Gastroesophageal sphincter (tissue), 3 donors: ENCODE data around the gene CEBPZ.
A peak's percentile ranks its signal among the peaks of the same experiment; 100 is the strongest.

Experiments used
- POLR2A ChIP-seq, 2 donors: fragments of 450-650 bp; IDR thresholded peaks; one replicate each; pipeline ENCODE4 v1.6.1; 2017; ENCODE audit warnings: antibody characterized with exemption in 2 of 2, mild to moderate bottlenecking in 2 of 2, moderate library complexity in 1 of 2
- TF ChIP-seq, protein P1 (sequence below), 4 experiments: fragments of 200-600 bp in 2 of 4; fragments of 450-650 bp in 2 of 4; sonication (generic) in 1 of 4; IDR thresholded peaks; one replicate each; pipeline ENCODE4 v1.5.1; 2017 to 2019; ENCODE audit warnings: antibody characterized with exemption in 4 of 4, mild to moderate bottlenecking in 2 of 4, moderate library complexity in 2 of 4

DNA sequence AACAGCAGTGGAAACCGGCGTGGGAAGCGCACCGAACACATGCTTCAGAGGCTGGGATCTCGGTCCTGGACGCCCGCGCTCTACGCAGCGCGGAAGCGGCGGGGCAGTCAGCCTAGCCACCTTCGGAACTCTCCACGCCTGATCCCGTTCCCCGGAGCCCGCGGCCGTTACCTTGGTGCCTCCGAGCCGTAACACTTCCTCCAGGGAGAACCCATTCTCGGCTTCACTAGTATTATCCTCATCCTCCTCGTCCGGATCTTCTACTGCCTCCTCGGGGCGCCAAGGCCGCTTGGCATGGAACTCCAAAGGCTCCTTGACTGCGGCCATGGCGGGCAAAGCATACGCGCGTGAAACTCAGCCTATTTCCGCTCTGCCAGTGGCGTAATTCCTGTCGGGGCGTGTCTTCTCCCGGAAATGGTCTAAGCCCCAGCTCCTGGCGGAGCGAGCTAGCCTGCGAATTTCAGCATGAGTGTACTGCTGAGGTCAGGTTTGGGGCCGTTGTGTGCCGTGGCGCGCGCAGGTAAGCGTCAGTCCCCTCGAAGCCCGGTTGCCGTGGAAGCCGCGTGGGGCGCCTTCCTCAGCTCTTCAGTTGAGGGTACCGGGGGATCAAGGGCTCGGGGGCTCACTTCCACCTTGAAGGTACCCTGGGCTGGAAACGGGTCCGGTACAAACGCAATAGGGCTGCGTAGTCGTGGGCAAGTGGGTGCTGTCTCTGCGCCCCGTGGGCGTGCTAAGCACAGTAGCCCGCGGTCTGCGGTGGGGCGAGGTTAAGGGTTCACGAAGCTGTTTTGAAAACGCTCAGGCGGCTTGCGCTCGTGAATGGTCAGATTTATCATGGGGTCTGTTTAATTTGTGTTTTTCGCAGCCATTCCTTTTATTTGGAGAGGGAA is at the start of gene CEBPZ, which contains the start of gene NDUFAF7:
- peak; percentile 79 to 82 for TF ChIP-seq POLR2A (IDR thresholded peaks at IDR 0.05)
- TF ChIP-seq, protein P1, sequence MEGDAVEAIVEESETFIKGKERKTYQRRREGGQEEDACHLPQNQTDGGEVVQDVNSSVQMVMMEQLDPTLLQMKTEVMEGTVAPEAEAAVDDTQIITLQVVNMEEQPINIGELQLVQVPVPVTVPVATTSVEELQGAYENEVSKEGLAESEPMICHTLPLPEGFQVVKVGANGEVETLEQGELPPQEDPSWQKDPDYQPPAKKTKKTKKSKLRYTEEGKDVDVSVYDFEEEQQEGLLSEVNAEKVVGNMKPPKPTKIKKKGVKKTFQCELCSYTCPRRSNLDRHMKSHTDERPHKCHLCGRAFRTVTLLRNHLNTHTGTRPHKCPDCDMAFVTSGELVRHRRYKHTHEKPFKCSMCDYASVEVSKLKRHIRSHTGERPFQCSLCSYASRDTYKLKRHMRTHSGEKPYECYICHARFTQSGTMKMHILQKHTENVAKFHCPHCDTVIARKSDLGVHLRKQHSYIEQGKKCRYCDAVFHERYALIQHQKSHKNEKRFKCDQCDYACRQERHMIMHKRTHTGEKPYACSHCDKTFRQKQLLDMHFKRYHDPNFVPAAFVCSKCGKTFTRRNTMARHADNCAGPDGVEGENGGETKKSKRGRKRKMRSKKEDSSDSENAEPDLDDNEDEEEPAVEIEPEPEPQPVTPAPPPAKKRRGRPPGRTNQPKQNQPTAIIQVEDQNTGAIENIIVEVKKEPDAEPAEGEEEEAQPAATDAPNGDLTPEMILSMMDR (IDR thresholded peaks at IDR 0.05), result peak in 2 of 4 experiments; percentile 8 to 9
